ENCODE measurements around the gene ZMYND11.

DNA sequence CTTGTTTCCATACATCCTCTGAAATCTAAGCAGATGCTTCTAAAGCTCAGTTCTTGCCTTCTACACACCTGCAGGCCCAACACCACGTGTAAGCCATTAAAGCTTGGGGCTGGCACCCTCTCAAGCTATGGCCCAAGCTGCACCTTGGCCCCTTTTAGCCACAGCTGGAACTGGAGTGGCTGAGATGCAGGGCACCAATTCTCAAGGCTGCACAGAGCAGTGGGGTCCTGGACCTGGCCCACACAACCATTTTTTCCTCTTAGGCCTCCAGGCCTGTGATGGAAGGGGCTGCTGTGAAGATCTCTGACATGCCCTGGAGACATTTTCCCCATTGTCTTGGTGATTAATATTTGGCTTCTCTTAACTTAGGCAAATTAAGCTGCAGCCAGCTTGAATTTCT, 38.8 kb upstream of the ZMYND11 start:
- TF ChIP-seq, protein P1, sequence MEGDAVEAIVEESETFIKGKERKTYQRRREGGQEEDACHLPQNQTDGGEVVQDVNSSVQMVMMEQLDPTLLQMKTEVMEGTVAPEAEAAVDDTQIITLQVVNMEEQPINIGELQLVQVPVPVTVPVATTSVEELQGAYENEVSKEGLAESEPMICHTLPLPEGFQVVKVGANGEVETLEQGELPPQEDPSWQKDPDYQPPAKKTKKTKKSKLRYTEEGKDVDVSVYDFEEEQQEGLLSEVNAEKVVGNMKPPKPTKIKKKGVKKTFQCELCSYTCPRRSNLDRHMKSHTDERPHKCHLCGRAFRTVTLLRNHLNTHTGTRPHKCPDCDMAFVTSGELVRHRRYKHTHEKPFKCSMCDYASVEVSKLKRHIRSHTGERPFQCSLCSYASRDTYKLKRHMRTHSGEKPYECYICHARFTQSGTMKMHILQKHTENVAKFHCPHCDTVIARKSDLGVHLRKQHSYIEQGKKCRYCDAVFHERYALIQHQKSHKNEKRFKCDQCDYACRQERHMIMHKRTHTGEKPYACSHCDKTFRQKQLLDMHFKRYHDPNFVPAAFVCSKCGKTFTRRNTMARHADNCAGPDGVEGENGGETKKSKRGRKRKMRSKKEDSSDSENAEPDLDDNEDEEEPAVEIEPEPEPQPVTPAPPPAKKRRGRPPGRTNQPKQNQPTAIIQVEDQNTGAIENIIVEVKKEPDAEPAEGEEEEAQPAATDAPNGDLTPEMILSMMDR (IDR thresholded peaks at IDR 0.05): no peak
- no peak for TF ChIP-seq POLR2A (IDR thresholded peaks at IDR 0.05)
